K562 (cell line): ENCODE measurements around the gene PACS1.

Experiments
- EZH2 ChIP-seq: IDR thresholded peaks from 2 replicates; pipeline ENCODE4 v1.6.1; 2012; ENCODE audit warnings: low read depth, mild to moderate bottlenecking, inconsistent platforms, low read length, borderline replicate concordance
- NFYB ChIP-seq: IDR thresholded peaks from 2 replicates; pipeline ENCODE4 v1.6.1; 2011; ENCODE audit warnings: mild to moderate bottlenecking, moderate library complexity; ENCODE audit not compliant: insufficient read length; ENCODE audit errors: extremely low read depth
- TF ChIP-seq, protein P1 (sequence below), 3 experiments: IDR thresholded peaks in 2 of 3; conservative IDR thresholded peaks in 1 of 3; 2 replicates each; pipeline ENCODE4 v1.5.1; 2011 to 2012; ENCODE audit warnings: low read length in 3 of 3, mild to moderate bottlenecking in 3 of 3, control low read depth in 2 of 3, improper control_type of control experiment in 1 of 3, inconsistent platforms in 1 of 3, low read depth in 1 of 3, mixed read lengths in 1 of 3, moderate library complexity in 1 of 3; ENCODE audit not compliant: insufficient read depth in 2 of 3
- TF ChIP-seq, protein P2 (sequence below): fragments of 450-650 bp; conservative IDR thresholded peaks from 2 replicates; pipeline ENCODE4 v1.6.1; 2016; ENCODE audit warnings: missing genetic modification characterization, low read depth, mild to moderate bottlenecking, control low read depth, missing compliant biosample characterization

DNA sequence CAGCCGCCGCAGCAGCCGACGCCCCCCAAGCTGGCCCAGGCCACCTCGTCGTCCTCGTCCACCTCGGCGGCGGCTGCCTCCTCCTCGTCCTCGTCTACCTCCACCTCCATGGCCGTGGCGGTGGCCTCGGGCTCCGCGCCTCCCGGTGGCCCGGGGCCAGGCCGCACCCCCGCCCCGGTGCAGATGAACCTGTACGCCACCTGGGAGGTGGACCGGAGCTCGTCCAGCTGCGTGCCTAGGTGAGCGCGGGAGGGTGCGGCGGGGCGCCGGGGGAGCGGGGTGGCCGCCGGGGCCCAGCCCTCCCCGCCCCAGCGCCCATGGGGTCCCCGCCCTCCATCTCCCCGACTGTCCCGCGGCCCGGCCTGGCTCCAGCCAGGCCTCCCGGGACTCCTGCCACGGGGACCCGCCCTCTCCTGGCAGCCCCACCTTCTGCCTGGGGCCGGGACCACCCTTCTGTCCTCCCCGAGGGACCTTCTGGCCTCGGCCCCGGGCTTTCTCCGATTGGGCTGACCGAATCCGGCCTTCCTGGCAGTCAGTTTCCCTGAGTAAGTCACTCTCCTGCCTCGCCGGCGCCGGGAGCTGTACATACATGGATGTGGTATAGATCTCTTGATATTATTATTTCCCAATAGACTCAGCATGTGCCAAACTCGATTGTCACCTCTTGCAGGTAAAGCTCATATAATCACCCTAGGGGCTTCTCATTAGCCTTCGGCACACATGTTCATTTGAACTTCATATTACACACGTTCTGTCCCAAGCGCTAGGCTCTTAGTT lies 720 bp downstream of the PACS1 start:
- TF ChIP-seq, protein P1, sequence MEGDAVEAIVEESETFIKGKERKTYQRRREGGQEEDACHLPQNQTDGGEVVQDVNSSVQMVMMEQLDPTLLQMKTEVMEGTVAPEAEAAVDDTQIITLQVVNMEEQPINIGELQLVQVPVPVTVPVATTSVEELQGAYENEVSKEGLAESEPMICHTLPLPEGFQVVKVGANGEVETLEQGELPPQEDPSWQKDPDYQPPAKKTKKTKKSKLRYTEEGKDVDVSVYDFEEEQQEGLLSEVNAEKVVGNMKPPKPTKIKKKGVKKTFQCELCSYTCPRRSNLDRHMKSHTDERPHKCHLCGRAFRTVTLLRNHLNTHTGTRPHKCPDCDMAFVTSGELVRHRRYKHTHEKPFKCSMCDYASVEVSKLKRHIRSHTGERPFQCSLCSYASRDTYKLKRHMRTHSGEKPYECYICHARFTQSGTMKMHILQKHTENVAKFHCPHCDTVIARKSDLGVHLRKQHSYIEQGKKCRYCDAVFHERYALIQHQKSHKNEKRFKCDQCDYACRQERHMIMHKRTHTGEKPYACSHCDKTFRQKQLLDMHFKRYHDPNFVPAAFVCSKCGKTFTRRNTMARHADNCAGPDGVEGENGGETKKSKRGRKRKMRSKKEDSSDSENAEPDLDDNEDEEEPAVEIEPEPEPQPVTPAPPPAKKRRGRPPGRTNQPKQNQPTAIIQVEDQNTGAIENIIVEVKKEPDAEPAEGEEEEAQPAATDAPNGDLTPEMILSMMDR (IDR thresholded peaks at IDR 0.05 in 2 of 3, conservative IDR thresholded peaks at IDR 0.05 in 1 of 3; ENCODE audit: insufficient read depth in 2 of 3, low read depth in 1 of 3, low read length in 3 of 3) = no peak
- no peak for TF ChIP-seq EZH2
- no peak for TF ChIP-seq NFYB
- TF ChIP-seq, protein P2, sequence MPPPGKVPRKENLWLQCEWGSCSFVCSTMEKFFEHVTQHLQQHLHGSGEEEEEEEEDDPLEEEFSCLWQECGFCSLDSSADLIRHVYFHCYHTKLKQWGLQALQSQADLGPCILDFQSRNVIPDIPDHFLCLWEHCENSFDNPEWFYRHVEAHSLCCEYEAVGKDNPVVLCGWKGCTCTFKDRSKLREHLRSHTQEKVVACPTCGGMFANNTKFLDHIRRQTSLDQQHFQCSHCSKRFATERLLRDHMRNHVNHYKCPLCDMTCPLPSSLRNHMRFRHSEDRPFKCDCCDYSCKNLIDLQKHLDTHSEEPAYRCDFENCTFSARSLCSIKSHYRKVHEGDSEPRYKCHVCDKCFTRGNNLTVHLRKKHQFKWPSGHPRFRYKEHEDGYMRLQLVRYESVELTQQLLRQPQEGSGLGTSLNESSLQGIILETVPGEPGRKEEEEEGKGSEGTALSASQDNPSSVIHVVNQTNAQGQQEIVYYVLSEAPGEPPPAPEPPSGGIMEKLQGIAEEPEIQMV (tag) = no peak
